Stimulated activated CD4-positive, alpha-beta T cell treated with anti-CD3 and anti-CD28 coated beads, Interleukin-2, amount 100 ng/mL, for 4 hours (primary cell): Measurements from ENCODE around the gene SUMO3.

Source experiments
- DNase-seq: peaks from one replicate; pipeline ENCODE4 v3.0.0-alpha.2; 2020; ENCODE audit warnings: low read depth

SUMO3 gene

GRCh38 chr21:44817914-44818639 is at the start of gene SUMO3:
TSS of gene SUMO3 (minus strand) at chr21:44818062. CDS start at chr21:44817968, 94 bp downstream.
- peak; percentile 72 for DNase-seq

GRCh38 chr21:44867464-44867863 is 49.6 kb upstream of the SUMO3 start:
- DNase-seq = no peak

GRCh38 chr21:44866780-44867179 is 48.9 kb upstream of the SUMO3 start:
- DNase-seq = no peak

GRCh38 chr21:44865561-44866280 is 47.9 kb upstream of the SUMO3 start:
- DNase-seq = no peak

- no peak for DNase-seq
Measured at GRCh38 chr21:44862869-44863685, 45.2 kb upstream of the SUMO3 start.

- no peak for DNase-seq
Measured at GRCh38 chr21:44858791-44859190, 40.9 kb upstream of the SUMO3 start.

GRCh38 chr21:44858291-44858690 is 40.4 kb upstream of the SUMO3 start:
- no peak for DNase-seq

- no peak for DNase-seq
Measured at GRCh38 chr21:44857127-44857892, 39.4 kb upstream of the SUMO3 start.

GRCh38 chr21:44856131-44856530 is 38.3 kb upstream of the SUMO3 start:
- no peak for DNase-seq

GRCh38 chr21:44855572-44855971 is 37.7 kb upstream of the SUMO3 start:
- DNase-seq = no peak

GRCh38 chr21:44854664-44855446 is 37.0 kb upstream of the SUMO3 start:
- DNase-seq = no peak

- DNase-seq = no peak
Measured at GRCh38 chr21:44854391-44854663, 36.5 kb upstream of the SUMO3 start.

GRCh38 chr21:44853601-44854390 is 35.9 kb upstream of the SUMO3 start:
- no peak for DNase-seq

GRCh38 chr21:44850905-44851657 is 33.2 kb upstream of the SUMO3 start:
- DNase-seq = no peak

GRCh38 chr21:44850208-44850800 is 32.4 kb upstream of the SUMO3 start:
- DNase-seq = no peak

- no peak for DNase-seq
Measured at GRCh38 chr21:44849616-44850130, 31.8 kb upstream of the SUMO3 start.

GRCh38 chr21:44848821-44849521 is 31.1 kb upstream of the SUMO3 start:
- DNase-seq = no peak

- no peak for DNase-seq
Measured at GRCh38 chr21:44847261-44848056, 29.6 kb upstream of the SUMO3 start.
